Stimulated activated CD8-positive, alpha-beta memory T cell treated with anti-CD3 and anti-CD28 coated beads, Interleukin-7, amount 100 ng/mL, for 24 hours (primary cell): Measurements from ENCODE around the gene SMIM36.
"Not testable (repeated sequence)": the region's sequence is repeated elsewhere in the genome, so short reads cannot be mapped to it uniquely, and the experiment has no call there.

Source experiments
- DNase-seq: peaks from one replicate; pipeline ENCODE4 v3.0.0-alpha.2; 2020; ENCODE audit warnings: low read depth

Gene SMIM36

DNA sequence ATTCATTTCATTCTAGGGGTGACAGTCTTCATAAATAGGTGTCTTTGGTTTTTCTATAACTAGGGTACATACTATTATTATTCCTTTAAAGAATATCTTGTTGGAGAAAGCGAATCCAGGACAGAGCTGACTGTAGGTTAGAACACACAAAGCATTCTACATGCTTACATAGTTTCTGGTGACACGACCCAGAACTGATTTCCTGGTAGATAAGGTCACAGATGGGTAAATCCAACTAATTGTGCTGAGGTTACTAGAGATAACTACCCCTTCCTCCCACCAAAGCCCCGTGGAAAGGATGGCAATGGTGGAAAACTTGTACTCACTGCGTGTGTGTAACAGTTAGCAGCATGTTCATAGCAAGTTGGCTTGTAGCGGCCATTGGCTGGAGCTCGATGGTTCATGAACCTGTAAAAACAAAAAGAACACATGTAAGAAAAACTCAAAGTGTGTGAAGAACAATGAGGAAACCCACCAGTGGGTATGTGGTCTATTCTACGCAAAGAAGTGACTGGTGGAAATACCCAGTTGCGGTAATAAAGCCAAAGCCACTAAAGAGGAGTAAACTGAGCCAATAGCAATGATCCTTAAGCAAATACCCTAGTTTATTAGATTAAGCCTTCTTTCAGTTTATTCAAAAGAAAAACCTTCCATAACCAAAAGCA is 97.3 kb downstream of the SMIM36 start:
- no peak for DNase-seq

DNA sequence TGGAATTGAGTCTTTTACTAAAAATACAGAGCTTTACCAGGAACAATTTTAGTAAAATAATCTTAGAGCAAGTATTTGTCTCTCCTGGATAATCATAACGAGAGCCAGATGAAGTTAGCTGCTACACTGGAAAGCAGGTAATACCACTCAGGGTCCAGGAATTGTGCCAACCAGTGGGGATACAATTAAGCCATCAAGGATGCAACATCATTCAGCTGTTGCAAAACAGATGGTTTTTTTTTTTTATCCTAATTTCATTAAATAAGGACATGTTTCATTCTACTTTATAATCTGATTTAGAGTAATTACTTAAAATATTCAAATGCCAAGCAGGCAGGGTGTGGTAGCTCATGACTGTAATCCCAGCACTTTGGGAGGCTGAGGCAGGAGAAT is 99.8 kb downstream of the SMIM36 start:
- no peak for DNase-seq

DNA sequence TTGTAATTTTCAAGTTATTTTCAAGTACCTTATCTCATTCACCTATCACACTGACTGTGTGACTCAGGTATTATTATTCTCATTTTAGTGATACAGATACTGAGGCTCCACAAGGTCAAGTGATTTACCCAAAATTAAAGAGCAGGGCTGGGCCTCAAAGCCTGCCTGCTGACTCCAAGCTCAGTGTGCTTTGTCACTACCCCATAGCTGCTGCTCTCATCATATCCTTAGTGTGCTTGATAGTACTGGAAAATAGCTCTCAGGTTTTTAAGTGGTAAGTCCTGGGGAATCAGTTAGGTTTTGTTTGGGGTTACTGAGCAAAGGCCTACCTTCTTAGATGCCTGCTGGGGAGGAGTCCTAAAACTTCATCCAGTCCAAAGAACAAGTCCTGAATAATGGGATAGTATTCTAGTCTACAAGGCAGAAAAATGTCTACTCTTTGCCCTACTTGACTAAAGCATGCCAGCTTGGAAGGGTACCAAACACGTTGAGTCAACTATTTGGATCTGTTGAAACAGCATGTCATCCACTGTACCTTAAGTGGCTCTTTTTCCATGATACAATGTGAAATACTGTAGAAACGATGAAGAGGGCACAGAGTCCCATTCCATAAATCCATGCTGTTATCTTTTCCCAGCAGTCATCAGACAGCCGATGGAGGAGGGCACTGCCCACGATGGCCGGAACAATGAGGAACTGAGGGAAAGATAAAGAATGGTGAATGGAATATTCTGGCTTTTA is 100.4 kb downstream of the SMIM36 start:
- DNase-seq = no peak

DNA sequence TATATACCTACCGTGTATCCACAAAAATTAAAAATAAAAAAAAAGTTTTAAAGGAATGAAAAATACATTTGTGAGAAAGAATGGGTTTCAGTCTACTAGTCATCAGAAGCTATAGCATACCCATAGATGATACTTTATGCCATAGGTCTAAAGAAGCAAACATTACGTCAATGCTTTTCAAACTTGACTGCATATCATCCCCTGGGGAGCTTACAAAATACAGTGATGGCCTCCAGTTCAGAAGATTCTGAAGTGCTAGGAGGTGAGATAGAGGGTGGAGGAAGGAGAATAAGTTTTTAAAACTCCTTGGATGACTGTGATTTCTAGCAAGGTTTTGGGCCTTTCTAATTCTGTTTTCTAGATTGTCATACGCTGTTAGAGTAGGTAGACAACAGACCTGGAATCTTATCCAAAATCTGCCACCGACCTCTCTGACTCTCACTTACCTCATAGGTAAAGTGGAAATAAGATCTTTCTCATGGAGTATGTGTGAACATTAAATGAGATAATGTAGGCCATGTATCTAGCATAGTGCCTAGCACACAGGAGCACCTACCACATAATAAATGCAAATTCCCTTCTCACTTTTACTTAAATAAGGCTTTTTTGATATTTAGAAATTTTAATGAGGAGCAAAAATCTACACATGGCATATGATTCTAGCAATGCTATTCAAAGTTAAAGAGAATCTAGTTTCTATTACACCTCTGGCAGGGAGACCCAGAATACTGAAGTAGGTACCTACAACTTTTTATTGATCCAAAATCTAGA is 102.0 kb downstream of the SMIM36 start:
- DNase-seq = no peak

DNA sequence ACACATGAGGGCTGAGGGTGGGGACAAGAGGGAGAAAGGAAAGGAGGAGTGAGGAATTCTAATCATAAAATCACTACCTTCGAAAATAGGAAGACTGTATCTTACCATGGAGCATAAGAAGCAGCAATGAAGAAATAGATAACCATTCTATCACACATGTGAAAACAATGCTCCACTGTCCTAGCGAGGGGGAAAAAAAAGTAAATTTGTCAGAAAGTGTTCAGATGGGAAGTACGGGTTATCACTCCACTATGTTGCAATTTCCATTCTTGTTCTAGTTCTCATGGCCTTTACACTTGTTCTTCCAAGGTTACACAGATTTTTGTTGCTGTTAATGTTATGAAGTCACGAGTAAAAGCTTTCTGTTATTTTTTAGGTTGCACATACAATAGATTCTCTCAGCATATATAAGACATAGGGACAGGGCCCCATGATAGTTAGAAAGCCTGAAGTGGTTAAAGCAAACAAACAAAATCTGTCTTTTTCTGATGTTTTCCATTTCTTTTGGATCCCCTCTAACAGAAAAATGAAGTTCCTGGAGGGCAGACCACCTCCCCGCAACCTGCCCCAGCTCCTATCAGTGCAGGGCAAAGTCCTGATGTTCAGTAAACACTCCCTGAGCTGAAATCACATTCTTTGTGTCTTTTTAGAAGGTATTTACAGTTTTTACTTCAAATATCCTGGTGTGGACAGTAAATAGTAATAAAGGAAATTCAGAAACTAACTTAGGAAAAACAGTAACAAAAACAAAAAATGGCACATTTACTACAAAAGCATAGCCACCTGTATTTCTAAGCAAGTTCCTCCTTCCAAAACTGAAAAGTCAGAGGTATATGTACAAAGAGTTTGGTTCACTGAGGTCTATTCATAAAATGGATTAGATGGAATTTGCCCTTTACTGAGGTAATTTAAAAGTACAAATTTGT is 103.3 kb downstream of the SMIM36 start:
- no peak for DNase-seq

DNA sequence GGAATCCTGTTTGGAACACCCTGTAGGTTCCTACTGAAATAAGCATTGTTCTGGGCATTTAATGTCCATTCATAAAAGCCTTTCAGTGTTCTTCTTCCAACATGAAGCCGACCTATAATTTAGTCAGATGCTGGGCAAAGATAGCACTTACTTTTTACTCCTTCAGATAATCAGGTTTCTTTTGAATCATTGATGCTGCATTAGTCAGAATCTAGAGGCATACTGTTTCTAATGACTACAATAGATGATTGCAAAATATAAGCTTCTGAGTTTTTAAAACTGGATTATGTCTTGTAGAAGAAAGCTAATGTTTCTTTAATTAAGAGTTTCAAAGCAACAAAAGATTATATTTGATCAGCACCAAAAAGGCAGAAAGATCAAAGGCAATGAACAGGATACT is 105.7 kb downstream of the SMIM36 start:
- no peak for DNase-seq

DNA sequence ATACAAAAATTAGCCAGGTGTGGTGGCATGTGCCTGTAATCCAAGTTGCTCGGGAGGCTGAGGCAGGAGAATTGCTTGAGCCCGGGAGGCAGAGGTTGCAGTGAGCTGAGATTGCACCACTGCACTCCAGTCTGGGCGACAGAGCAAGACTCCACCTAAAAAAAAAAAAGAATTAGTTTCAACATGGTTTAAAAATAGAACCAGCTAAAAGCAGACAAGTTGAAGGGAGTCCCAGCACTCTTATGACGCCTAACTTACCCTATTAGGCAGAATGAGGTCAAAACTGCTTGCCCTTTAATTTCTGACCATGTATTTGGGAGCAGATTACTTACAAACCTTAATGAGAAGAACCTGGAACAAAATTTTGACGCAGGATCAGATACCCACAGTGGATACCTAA is 107.1 kb downstream of the SMIM36 start:
- DNase-seq = not testable (repeated sequence)

DNA sequence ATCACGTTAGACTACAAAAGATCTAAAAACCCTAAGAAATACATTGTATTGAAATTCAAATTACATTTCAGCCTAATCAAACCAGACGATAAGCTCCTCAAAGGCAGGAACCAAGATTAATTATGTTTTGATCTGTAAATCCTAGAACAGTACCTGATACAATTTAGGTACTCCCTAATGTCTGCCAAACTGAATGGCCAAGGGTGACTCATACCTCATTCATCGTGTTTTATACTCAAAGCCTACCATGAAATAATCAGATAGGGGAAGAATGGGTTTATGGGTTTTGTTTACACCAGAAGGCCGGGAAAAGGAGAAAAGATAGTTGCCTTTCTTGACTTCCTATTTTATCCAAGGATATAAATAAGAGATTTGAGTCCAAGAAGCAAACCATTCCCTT is 108.9 kb downstream of the SMIM36 start:
- DNase-seq = no peak
